ENCODE results near the gene SPART. TPM values are rescaled to one million over a fixed set of nuclear protein-coding genes. Genes with fewer than 3 reads are reported as not detected.

Gene SPART
- total and polyA plus RNA-seq, 4 donors: 28.0 to 84.7 (median 45.9) TPM

- TF ChIP-seq CTCF (IDR thresholded peaks at IDR 0.05; ENCODE audit: control extremely low read depth, extremely low read depth): no peak
- Histone ChIP-seq H3K27ac (ENCODE audit: low read depth in 1 of 2, low read length in 1 of 2) (no peak overlapping the region), H3K27me3 (ENCODE audit: control insufficient read depth in 3 of 3, insufficient read depth in 3 of 3, low read length in 2 of 3) (no peaks in the 10 kb centered on the region), H3K4me3 (no peak overlapping the region), H3K4me1 (ENCODE audit: control insufficient read depth in 5 of 5, insufficient read depth in 5 of 5, low read length in 5 of 5) (peaks cover 0 to 12% (median 1%) of the 10 kb centered on the region in 5 donors), H3K36me3 (ENCODE audit: control insufficient read depth in 4 of 4, insufficient read depth in 4 of 4, low read length in 4 of 4) (peaks cover 9 to 16% (median 13%) of the 10 kb centered on the region in 4 donors), H3K9ac (ENCODE audit: insufficient read depth in 1 of 2, low read length in 2 of 2) (no peak overlapping the region), H3K9me3 (ENCODE audit: control insufficient read depth in 4 of 4, insufficient read depth in 3 of 4, low read length in 3 of 4) (no peaks in the 10 kb centered on the region)
- WGBS, 2 donors: 87 to 88% methylated on average over 4 of the region's 4 CpGs
- no peak for DNase-seq
- ATAC-seq (ENCODE audit: insufficient read depth, low FRiP score): no peak
These were observed 14.9 kb downstream of the SPART start for GRCh38 chr13:36331280-36331679.

- 66 to 68% methylated on average over 4 of the region's 4 CpGs for WGBS, 2 donors
- peak; percentile 19 for ATAC-seq (ENCODE audit: insufficient read depth, low FRiP score)
- no peaks in the 10 kb centered on the region for H3K9me3 ChIP-seq (ENCODE audit: control insufficient read depth in 4 of 4, insufficient read depth in 3 of 4, low read length in 3 of 4)
- no peak overlapping the region for H3K9ac ChIP-seq (ENCODE audit: insufficient read depth in 1 of 2, low read length in 2 of 2)
- peaks cover 0 to 12% (median 1%) of the 10 kb centered on the region in 5 donors for H3K4me1 ChIP-seq (ENCODE audit: control insufficient read depth in 5 of 5, insufficient read depth in 5 of 5, low read length in 5 of 5)
- peak in 2 of 3 donors; percentile 79 to 80 for DNase-seq
- no peaks in the 10 kb centered on the region for H3K27me3 ChIP-seq (ENCODE audit: control insufficient read depth in 3 of 3, insufficient read depth in 3 of 3, low read length in 2 of 3)
- TF ChIP-seq CTCF (IDR thresholded peaks at IDR 0.05; ENCODE audit: control extremely low read depth, extremely low read depth): no peak
- H3K4me3 ChIP-seq: no peak overlapping the region
- H3K36me3 ChIP-seq (ENCODE audit: control insufficient read depth in 4 of 4, insufficient read depth in 4 of 4, low read length in 4 of 4): peaks cover 8 to 24% (median 15%) of the 10 kb centered on the region in 4 donors
- H3K27ac ChIP-seq (ENCODE audit: low read depth in 1 of 2, low read length in 1 of 2): no peak overlapping the region
These were observed 16.8 kb downstream of the SPART start for GRCh38 chr13:36329361-36329760.

- 78% methylated on average over 2 of the region's 2 CpGs for WGBS, 2 donors
- no peaks in the 10 kb centered on the region for H3K27me3 ChIP-seq (ENCODE audit: control insufficient read depth in 3 of 3, insufficient read depth in 3 of 3, low read length in 2 of 3)
These were observed 17.4 kb downstream of the SPART start for GRCh38 chr13:36328821-36329220.

More at GRCh38 chr13:36328821-36329220, 17.4 kb downstream of the SPART start:
- H3K4me3 ChIP-seq: no peak overlapping the region
- ATAC-seq (ENCODE audit: insufficient read depth, low FRiP score) (no peak), DNase-seq (no peak)
- H3K4me1 ChIP-seq (ENCODE audit: control insufficient read depth in 5 of 5, insufficient read depth in 5 of 5, low read length in 5 of 5): peaks cover 0 to 12% (median 0%) of the 10 kb centered on the region in 5 donors
- H3K9ac ChIP-seq (ENCODE audit: insufficient read depth in 1 of 2, low read length in 2 of 2): no peak overlapping the region
- no peak for TF ChIP-seq CTCF (IDR thresholded peaks at IDR 0.05; ENCODE audit: control extremely low read depth, extremely low read depth)
- H3K27ac ChIP-seq (ENCODE audit: low read depth in 1 of 2, low read length in 1 of 2): no peak overlapping the region
- no peaks in the 10 kb centered on the region for H3K9me3 ChIP-seq (ENCODE audit: control insufficient read depth in 4 of 4, insufficient read depth in 3 of 4, low read length in 3 of 4)
- H3K36me3 ChIP-seq (ENCODE audit: control insufficient read depth in 4 of 4, insufficient read depth in 4 of 4, low read length in 4 of 4): peaks cover 11 to 30% (median 20%) of the 10 kb centered on the region in 4 donors

All from lung (tissue), 12 donors.